ENCODE results near the gene COL24A1. TPM values are rescaled to one million over a fixed set of nuclear protein-coding genes. Genes with fewer than 3 reads are reported as not detected.

COL24A1 gene
- total RNA-seq, 6 donors from 2014 or later, result 0.30 to 2.1 (median 0.68) TPM

DNA sequence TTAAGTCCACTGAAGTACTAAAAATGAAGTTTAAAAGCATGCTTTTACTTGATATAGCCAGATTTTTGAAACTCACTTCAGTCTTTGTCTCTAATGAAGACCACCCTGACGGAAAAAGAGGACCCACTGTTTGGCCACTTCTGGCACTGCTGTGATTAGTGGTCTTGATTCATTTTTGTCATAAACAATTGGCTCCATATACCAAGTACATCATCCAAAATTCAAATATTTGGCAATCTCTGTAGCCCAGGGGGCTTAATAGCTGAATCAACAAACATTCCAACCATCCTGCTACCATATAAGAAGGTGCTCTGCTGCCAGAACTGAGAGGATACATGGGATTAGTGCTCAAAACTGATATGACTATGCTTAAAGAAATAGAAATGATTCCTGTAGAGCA lies 156.0 kb downstream of the COL24A1 start:
- ATAC-seq (ENCODE audit: low FRiP score in 2 of 2), result no peak
- WGBS, 2 donors, result 38 to 90% methylated on average over 1 of the region's 1 CpG
- Histone ChIP-seq H3K27me3 (no peaks in the 10 kb centered on the region), H3K4me1 (no peaks in the 10 kb centered on the region), H3K27ac (no peak overlapping the region), H3K9me3 (peaks cover 0 to 4% (median 0%) of the 10 kb centered on the region in 4 donors), H3K36me3 (no peaks in the 10 kb centered on the region), H3K4me3 (no peak overlapping the region)
- no peak for TF ChIP-seq POLR2A (IDR thresholded peaks at IDR 0.05)
- TF ChIP-seq POLR2AphosphoS5 (IDR thresholded peaks at IDR 0.05), result no peak
- TF ChIP-seq, protein P1, sequence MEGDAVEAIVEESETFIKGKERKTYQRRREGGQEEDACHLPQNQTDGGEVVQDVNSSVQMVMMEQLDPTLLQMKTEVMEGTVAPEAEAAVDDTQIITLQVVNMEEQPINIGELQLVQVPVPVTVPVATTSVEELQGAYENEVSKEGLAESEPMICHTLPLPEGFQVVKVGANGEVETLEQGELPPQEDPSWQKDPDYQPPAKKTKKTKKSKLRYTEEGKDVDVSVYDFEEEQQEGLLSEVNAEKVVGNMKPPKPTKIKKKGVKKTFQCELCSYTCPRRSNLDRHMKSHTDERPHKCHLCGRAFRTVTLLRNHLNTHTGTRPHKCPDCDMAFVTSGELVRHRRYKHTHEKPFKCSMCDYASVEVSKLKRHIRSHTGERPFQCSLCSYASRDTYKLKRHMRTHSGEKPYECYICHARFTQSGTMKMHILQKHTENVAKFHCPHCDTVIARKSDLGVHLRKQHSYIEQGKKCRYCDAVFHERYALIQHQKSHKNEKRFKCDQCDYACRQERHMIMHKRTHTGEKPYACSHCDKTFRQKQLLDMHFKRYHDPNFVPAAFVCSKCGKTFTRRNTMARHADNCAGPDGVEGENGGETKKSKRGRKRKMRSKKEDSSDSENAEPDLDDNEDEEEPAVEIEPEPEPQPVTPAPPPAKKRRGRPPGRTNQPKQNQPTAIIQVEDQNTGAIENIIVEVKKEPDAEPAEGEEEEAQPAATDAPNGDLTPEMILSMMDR (IDR thresholded peaks at IDR 0.05), result no peak
- TF ChIP-seq EP300 (IDR thresholded peaks at IDR 0.05), result no peak
- DNase-seq, result no peak

DNA sequence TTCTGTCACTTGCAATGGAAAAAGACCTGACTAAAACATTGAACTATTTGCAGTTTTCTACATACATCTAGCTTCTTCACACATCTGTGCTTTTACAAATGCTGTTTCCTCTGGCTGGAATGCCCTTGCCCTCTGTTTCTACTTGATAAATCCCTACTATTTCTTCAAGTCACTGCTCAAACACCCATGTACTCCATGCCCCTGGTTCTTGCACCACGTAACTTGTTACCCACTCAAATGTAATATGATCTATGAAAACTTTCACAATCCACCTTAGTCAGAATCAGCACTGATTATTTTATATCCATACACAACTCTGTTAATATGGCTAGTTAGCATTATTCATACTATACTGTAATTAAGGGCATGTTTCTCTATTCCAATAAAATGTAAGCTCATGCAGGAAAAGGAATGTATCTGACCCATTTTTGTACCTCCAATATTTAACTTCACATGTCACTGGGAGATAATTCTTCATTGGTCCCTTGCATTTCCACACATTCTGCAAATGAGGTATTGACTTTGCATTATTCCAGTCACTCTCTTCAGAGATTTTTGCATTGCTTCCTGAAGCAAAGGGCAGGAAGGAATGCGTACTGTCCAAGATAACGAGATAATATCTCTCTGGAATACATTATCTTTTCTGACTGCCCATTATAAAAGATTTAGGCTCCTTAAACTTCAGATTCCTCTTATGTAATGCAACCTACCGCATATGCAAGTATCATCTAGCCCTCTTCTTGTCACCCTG lies 158.3 kb downstream of the COL24A1 start:
- ATAC-seq (ENCODE audit: low FRiP score in 2 of 2), result no peak
- Histone ChIP-seq H3K4me1 (no peaks in the 10 kb centered on the region), H3K27me3 (no peaks in the 10 kb centered on the region), H3K4me3 (no peak overlapping the region), H3K27ac (no peak overlapping the region), H3K9me3 (no peaks in the 10 kb centered on the region), H3K36me3 (no peaks in the 10 kb centered on the region)
- 72 to 78% methylated on average over 4 of the region's 4 CpGs for whole genome bisulfite sequencing, 2 donors
- no peak for DNase-seq
- TF ChIP-seq POLR2A (IDR thresholded peaks at IDR 0.05) (no peak), POLR2AphosphoS5 (IDR thresholded peaks at IDR 0.05) (no peak), EP300 (IDR thresholded peaks at IDR 0.05) (no peak)
- TF ChIP-seq, protein P1 (IDR thresholded peaks at IDR 0.05), result no peak

DNA sequence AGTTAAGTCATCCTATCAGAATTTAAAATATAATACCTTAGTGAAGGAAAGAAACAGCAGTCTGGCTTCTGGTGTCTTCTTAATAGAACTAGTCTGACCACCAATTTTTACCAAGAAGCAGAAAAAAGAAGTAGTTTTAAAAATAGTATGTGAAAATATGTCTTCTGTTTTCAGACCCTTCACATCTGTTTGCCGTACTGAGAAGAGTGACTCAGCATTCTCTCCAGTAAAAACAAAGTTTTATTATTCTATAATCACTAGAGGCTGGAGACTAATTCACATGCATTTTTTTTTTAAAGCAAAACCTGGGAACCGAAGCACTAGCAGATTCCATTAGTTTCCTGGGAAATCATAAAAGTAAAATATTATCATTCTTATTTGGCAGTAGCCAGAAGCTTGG lies 163.8 kb downstream of the COL24A1 start:
- TF ChIP-seq EP300 (IDR thresholded peaks at IDR 0.05) (no peak), POLR2AphosphoS5 (IDR thresholded peaks at IDR 0.05) (no peak), POLR2A (IDR thresholded peaks at IDR 0.05) (no peak)
- TF ChIP-seq, protein P1 (IDR thresholded peaks at IDR 0.05), result no peak
- H3K27me3 ChIP-seq, result no peaks in the 10 kb centered on the region
- no peaks in the 10 kb centered on the region for H3K9me3 ChIP-seq
- no peak overlapping the region for H3K4me3 ChIP-seq
- H3K27ac ChIP-seq, result no peak overlapping the region
- WGBS, 2 donors, result 12 to 34% methylated on average over 2 of the region's 2 CpGs
- no peak for DNase-seq
- H3K4me1 ChIP-seq, result no peaks in the 10 kb centered on the region
- H3K36me3 ChIP-seq, result no peaks in the 10 kb centered on the region
- ATAC-seq (ENCODE audit: low FRiP score in 2 of 2), result no peak

DNA sequence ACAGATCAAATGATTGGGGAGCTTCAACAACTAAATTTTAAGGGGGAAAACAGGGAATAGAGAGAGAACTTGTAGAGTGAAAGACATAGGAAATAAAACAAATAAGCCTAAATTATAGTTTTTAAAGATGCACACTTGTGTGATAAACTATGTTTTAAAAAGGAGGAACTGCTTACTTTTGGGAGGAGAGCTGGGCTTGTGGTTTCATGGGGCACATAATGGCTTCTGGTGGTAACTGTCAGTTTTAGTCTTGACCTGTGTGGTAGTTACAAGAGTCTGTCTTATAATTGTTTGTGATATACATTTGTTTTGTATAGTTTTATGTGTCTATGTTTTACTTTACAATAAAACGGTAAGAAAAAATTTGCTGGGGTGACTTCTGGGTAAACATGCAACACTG lies 165.3 kb downstream of the COL24A1 start:
- Histone ChIP-seq H3K36me3 (no peaks in the 10 kb centered on the region), H3K27ac (no peak overlapping the region), H3K4me3 (no peak overlapping the region), H3K27me3 (no peaks in the 10 kb centered on the region), H3K4me1 (no peaks in the 10 kb centered on the region), H3K9me3 (no peaks in the 10 kb centered on the region)
- 75 to 76% methylated on average over 1 of the region's 1 CpG for WGBS, 2 donors
- DNase-seq (no peak), ATAC-seq (ENCODE audit: low FRiP score in 2 of 2) (no peak)
- no peak for TF ChIP-seq POLR2AphosphoS5 (IDR thresholded peaks at IDR 0.05)
- TF ChIP-seq, protein P1 (IDR thresholded peaks at IDR 0.05), result no peak
- TF ChIP-seq POLR2A (IDR thresholded peaks at IDR 0.05), result no peak
- TF ChIP-seq EP300 (IDR thresholded peaks at IDR 0.05), result no peak

DNA sequence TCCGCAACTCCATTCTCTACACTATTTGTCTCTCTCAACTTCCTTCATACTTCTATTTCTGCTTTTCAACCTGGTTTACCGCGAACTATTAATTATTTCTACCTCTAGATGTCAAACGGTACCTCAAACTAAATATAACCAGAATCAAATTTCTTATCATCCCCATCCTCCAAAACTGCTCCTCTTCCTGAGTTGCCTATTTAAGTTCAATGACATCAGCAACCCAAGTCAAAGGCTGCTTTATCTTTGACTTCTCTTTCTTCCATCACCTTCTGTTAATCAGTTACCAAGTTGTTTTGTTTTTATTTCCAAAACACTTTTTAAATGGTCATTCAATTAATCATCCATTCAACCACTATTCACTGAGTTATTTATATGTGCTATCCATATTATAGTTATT lies 171.9 kb downstream of the COL24A1 start:
- H3K4me3 ChIP-seq, result no peak overlapping the region
- WGBS, 2 donors, result 43 to 68% methylated on average over 4 of the region's 4 CpGs

More for the DNA sequence above, 171.9 kb downstream of the COL24A1 start:
- DNase-seq (no peak), ATAC-seq (ENCODE audit: low FRiP score in 2 of 2) (no peak)
- Histone ChIP-seq H3K9me3 (no peaks in the 10 kb centered on the region), H3K4me1 (no peaks in the 10 kb centered on the region), H3K27me3 (no peaks in the 10 kb centered on the region), H3K36me3 (no peaks in the 10 kb centered on the region), H3K27ac (no peak overlapping the region)
- TF ChIP-seq POLR2AphosphoS5 (IDR thresholded peaks at IDR 0.05) (no peak), EP300 (IDR thresholded peaks at IDR 0.05) (no peak), POLR2A (IDR thresholded peaks at IDR 0.05) (no peak)
- TF ChIP-seq, protein P1 (IDR thresholded peaks at IDR 0.05), result no peak

Measured in upper lobe of left lung (tissue), 6 donors.